NT2/D1 (cell line): ENCODE data around the gene ARID1A.

Experiments
- SUZ12 ChIP-seq: IDR thresholded peaks from 2 replicates; pipeline ENCODE4 v1.6.1; 2011; ENCODE audit not compliant: insufficient read length, insufficient read depth; ENCODE audit errors: extremely low read depth
- YY1 ChIP-seq: IDR thresholded peaks from 2 replicates; pipeline ENCODE4 v1.6.1; 2011; ENCODE audit not compliant: insufficient read length, insufficient read depth
- ZNF274 ChIP-seq: IDR thresholded peaks from 2 replicates; pipeline ENCODE4 v1.6.1; 2011; ENCODE audit warnings: mild to moderate bottlenecking, low read depth, low read length

DNA sequence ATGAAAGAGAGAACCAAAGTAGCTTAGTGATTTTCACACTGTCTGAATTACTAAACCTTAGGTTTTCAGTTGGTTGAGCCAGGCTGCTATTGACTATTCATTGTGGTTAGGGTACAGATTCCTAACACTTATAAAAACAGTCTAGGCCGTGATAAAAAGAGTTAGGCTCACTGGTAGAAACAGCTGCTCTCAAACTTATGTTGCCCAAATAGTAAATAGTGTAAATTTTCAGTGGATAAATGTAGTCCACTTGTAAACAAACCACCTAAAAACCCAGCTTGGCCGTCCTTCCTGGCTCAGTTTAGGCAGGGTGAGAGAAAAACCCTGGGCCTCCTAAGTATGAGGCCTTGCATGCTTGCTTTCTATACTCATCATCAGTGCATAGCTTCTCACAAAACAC lies 34.9 kb downstream of the ARID1A start:
- no peak for TF ChIP-seq SUZ12
- no peak for TF ChIP-seq YY1
- no peak for TF ChIP-seq ZNF274
